ENCODE measurements around the gene RNASEH2C. TPM values are rescaled to one million over a fixed set of nuclear protein-coding genes. Genes with fewer than 3 reads are reported as not detected.

RNASEH2C gene
- total and polyA plus RNA-seq, 10 of the 15 experiments (the other 5 are each of a cell fraction or from before 2014, with no cell fraction given), result 5.0 to 160 (median 47.1) TPM

DNA sequence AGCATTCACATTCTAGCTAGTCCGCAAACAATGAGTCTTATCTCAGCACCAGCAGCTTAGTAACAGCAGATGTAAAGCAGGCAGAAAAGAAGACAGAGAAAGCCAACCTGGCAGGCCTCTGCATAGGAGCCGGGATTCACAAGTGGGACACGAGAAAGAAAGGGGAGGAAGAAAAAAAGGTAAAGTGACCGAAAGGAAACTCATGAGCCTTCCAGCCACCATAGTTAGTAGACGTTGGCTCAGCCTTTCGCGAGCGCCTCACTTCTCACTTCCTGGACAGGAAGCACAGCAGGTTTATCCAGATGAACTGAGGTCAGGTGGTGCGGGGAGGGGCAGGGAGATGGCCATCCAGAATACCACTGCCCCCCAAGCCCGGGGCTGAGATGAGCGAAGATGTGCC lies 28.2 kb downstream of the RNASEH2C start:
- Histone ChIP-seq H3K27me3 (replicated peaks in 1 of 2; ENCODE audit: control insufficient read depth in 2 of 2, insufficient read depth in 2 of 2, low read length in 1 of 2) (no peaks in the 10 kb centered on the region), H3K4me2 (ENCODE audit: control insufficient read depth, insufficient read depth) (no peak overlapping the region), H3K9ac (ENCODE audit: control insufficient read depth, insufficient read depth, low read length) (no peak overlapping the region), H3K9me3 (replicated peaks; ENCODE audit: control insufficient read depth, insufficient read depth, low read length) (no peaks in the 10 kb centered on the region), H2AFZ (ENCODE audit: control insufficient read depth, low read depth, low read length) (no peak overlapping the region), H3K4me1 (ENCODE audit: control insufficient read depth, insufficient read depth, low read length) (no peaks in the 10 kb centered on the region), H3K36me3 (ENCODE audit: control insufficient read depth in 2 of 2, insufficient read depth in 2 of 2, low read length in 1 of 2) (no peaks in the 10 kb centered on the region), H3K4me3 (no peak overlapping the region), H3K79me2 (ENCODE audit: control insufficient read depth, insufficient read depth, low read length) (no peaks in the 10 kb centered on the region), H3K27ac (ENCODE audit: control insufficient read depth, insufficient read depth) (no peak overlapping the region), H4K20me1 (ENCODE audit: control insufficient read depth, insufficient read depth) (no peaks in the 10 kb centered on the region)
- 63% methylated on average over 11 of the region's 11 CpGs for WGBS (ENCODE audit: insufficient coverage, insufficient replicate concordance, low lambda C conversion rate, missing lambda C conversion rate)
- no peak for DNase-seq (ENCODE audit: low read depth, low spot score)
- ChIA-PET RAD21 (ENCODE audit: unreplicated experiment) (interaction anchor here (0.7 kb wide), 1 partner anchor 137 kb away, joined by 3 read pairs; no protein-coding TSS in a partner anchor), POLR2A (no interaction called here), SMC1A (ENCODE audit: uncharacterized antibody, unreplicated experiment) (interaction anchor here (1.5 kb wide), 1 partner anchor 12 kb away, joined by 6 read pairs; no protein-coding TSS in a partner anchor), CTCF (interaction anchor here (1.4 kb wide), 1 partner anchor 20 kb away, joined by 3 read pairs; the partner anchor contains the start of gene KAT5)
- in situ Hi-C loops (cut with MboI) (no loop called here), intact Hi-C loops (cut with micrococcal nuclease; ENCODE audit: unreplicated experiment) (no loop called here)
- no peak for FAIRE-seq
- ATAC-seq, result no peak
- TF ChIP-seq EZH2 (IDR thresholded peaks at IDR 0.05; ENCODE audit: borderline replicate concordance, control insufficient read depth, low read depth, low read length) (no peak), KLF5 (IDR thresholded peaks at IDR 0.05; ENCODE audit: partially characterized antibody) (no peak), IRF4 (IDR thresholded peaks at IDR 0.05; ENCODE audit: low read depth, low read length) (no peak), NFYB (IDR thresholded peaks at IDR 0.05; ENCODE audit: insufficient read depth, low read depth, low read length) (no peak), NR2F1 (conservative IDR thresholded peaks at IDR 0.05) (no peak), MXI1 (IDR thresholded peaks at IDR 0.05; ENCODE audit: low read depth, low read length) (no peak), STAT1 (conservative IDR thresholded peaks at IDR 0.05) (no peak), TCF7 (IDR thresholded peaks at IDR 0.05; ENCODE audit: borderline replicate concordance) (no peak), SIN3A (IDR thresholded peaks at IDR 0.05; ENCODE audit: low read depth, low read length) (no peak)
- TF ChIP-seq, protein P1, sequence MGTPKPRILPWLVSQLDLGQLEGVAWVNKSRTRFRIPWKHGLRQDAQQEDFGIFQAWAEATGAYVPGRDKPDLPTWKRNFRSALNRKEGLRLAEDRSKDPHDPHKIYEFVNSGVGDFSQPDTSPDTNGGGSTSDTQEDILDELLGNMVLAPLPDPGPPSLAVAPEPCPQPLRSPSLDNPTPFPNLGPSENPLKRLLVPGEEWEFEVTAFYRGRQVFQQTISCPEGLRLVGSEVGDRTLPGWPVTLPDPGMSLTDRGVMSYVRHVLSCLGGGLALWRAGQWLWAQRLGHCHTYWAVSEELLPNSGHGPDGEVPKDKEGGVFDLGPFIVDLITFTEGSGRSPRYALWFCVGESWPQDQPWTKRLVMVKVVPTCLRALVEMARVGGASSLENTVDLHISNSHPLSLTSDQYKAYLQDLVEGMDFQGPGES (IDR thresholded peaks at IDR 0.05), result no peak
- TF ChIP-seq, protein P2, sequence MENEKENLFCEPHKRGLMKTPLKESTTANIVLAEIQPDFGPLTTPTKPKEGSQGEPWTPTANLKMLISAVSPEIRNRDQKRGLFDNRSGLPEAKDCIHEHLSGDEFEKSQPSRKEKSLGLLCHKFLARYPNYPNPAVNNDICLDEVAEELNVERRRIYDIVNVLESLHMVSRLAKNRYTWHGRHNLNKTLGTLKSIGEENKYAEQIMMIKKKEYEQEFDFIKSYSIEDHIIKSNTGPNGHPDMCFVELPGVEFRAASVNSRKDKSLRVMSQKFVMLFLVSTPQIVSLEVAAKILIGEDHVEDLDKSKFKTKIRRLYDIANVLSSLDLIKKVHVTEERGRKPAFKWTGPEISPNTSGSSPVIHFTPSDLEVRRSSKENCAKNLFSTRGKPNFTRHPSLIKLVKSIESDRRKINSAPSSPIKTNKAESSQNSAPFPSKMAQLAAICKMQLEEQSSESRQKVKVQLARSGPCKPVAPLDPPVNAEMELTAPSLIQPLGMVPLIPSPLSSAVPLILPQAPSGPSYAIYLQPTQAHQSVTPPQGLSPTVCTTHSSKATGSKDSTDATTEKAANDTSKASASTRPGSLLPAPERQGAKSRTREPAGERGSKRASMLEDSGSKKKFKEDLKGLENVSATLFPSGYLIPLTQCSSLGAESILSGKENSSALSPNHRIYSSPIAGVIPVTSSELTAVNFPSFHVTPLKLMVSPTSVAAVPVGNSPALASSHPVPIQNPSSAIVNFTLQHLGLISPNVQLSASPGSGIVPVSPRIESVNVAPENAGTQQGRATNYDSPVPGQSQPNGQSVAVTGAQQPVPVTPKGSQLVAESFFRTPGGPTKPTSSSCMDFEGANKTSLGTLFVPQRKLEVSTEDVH (IDR thresholded peaks at IDR 0.05; ENCODE audit: low read depth, partially characterized antibody), result no peak
- TF ChIP-seq, protein P3, sequence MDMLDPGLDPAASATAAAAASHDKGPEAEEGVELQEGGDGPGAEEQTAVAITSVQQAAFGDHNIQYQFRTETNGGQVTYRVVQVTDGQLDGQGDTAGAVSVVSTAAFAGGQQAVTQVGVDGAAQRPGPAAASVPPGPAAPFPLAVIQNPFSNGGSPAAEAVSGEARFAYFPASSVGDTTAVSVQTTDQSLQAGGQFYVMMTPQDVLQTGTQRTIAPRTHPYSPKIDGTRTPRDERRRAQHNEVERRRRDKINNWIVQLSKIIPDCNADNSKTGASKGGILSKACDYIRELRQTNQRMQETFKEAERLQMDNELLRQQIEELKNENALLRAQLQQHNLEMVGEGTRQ (IDR thresholded peaks at IDR 0.05; ENCODE audit: borderline replicate concordance, low read depth, low read length), result no peak
- TF ChIP-seq, protein P4, sequence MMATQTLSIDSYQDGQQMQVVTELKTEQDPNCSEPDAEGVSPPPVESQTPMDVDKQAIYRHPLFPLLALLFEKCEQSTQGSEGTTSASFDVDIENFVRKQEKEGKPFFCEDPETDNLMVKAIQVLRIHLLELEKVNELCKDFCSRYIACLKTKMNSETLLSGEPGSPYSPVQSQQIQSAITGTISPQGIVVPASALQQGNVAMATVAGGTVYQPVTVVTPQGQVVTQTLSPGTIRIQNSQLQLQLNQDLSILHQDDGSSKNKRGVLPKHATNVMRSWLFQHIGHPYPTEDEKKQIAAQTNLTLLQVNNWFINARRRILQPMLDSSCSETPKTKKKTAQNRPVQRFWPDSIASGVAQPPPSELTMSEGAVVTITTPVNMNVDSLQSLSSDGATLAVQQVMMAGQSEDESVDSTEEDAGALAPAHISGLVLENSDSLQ (IDR thresholded peaks at IDR 0.05), result no peak
- TF ChIP-seq, protein P5, sequence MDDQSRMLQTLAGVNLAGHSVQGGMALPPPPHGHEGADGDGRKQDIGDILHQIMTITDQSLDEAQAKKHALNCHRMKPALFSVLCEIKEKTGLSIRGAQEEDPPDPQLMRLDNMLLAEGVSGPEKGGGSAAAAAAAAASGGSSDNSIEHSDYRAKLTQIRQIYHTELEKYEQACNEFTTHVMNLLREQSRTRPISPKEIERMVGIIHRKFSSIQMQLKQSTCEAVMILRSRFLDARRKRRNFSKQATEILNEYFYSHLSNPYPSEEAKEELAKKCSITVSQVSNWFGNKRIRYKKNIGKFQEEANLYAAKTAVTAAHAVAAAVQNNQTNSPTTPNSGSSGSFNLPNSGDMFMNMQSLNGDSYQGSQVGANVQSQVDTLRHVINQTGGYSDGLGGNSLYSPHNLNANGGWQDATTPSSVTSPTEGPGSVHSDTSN (IDR thresholded peaks at IDR 0.05; ENCODE audit: insufficient replicate concordance, low read depth, low read length), result no peak
- BruUV-seq (replicated peaks), result no TSS peak

Data from GM12878 (cell line).